ENCODE data around the gene SMAD4. TPM values are rescaled to one million over a fixed set of nuclear protein-coding genes. Genes with fewer than 3 reads are reported as not detected.

Gene SMAD4
- polyA plus RNA-seq, 1 donor (not counting 4 experiments of a cell fraction or from before 2014, with no cell fraction given) = 68.2 TPM

DNA sequence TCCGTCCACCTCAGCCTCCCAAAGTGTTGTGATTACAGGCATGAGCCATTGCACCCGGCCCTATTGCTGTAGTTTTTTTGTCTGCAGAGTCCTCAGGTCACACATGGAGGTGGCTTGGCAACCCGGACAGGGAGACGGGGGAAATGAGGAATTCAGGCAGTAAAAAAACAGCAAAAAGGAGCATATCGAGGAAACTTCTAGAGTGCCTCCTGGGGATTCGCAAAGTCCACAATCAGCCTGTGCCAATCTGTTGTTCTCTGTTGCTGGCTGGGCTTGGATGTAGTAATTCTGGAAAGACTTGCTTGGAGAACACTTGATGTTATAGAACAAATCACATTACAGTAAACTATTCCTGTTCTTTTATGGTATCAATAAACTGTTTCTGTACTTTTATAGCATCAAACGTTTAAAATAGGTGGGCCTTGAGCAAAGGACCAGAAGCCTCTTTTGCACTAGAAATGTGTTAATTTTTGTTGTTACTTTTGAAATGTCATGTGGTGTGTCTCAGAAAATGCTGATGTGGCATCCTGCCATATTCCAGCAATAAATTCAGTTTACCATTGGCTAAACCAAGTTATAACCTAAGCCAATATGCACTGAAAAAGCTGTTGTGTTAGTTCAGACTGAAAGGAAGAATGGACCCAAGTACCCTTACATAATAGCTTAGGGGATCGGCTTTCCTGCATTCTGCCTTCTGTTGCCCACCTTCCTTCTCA lies 47.8 kb upstream of the SMAD4 start:
- Histone ChIP-seq H4K20me1 (ENCODE audit: control insufficient read depth, extremely low read depth, insufficient read depth, low read length) (no peaks in the 10 kb centered on the region), H3K4me1 (ENCODE audit: control insufficient read depth, extremely low read depth, insufficient read depth, low read length) (peaks cover 9% of the 10 kb centered on the region), H3K9ac (ENCODE audit: control insufficient read depth, extremely low read depth, insufficient read depth, low read length) (no peak overlapping the region), H3K4me2 (ENCODE audit: control insufficient read depth, extremely low read depth, insufficient read depth, low read depth, low read length) (no peak overlapping the region), H3K27ac (ENCODE audit: control insufficient read depth, insufficient read depth, low read length) (no peak overlapping the region), H3K9me3 (ENCODE audit: control insufficient read depth, low read depth, low read length) (no peaks in the 10 kb centered on the region), H3K27me3 (ENCODE audit: control insufficient read depth, extremely low read depth, insufficient read depth, low read length) (no peaks in the 10 kb centered on the region), H3K4me3 (ENCODE audit: control insufficient read depth in 2 of 3, extremely low read depth in 1 of 3, insufficient read depth in 2 of 3, low read depth in 1 of 3, low read length in 3 of 3) (no peak overlapping the region), H3K36me3 (ENCODE audit: control insufficient read depth in 2 of 2, extremely low read depth in 1 of 2, insufficient read depth in 2 of 2, low read length in 2 of 2) (peaks cover 1 to 2% of the 10 kb centered on the region in 2 experiments), H3K9me1 (ENCODE audit: control insufficient read depth, extremely low read depth, insufficient read depth, low read length) (no peaks in the 10 kb centered on the region), H3K79me2 (ENCODE audit: control insufficient read depth, insufficient read depth, low read length) (no peaks in the 10 kb centered on the region), H2AFZ (ENCODE audit: control insufficient read depth, low read length) (no peak overlapping the region)
- DNase-seq (ENCODE audit: low read depth, low spot score) = no peak
- FAIRE-seq = no peak
- TF ChIP-seq, protein P1, sequence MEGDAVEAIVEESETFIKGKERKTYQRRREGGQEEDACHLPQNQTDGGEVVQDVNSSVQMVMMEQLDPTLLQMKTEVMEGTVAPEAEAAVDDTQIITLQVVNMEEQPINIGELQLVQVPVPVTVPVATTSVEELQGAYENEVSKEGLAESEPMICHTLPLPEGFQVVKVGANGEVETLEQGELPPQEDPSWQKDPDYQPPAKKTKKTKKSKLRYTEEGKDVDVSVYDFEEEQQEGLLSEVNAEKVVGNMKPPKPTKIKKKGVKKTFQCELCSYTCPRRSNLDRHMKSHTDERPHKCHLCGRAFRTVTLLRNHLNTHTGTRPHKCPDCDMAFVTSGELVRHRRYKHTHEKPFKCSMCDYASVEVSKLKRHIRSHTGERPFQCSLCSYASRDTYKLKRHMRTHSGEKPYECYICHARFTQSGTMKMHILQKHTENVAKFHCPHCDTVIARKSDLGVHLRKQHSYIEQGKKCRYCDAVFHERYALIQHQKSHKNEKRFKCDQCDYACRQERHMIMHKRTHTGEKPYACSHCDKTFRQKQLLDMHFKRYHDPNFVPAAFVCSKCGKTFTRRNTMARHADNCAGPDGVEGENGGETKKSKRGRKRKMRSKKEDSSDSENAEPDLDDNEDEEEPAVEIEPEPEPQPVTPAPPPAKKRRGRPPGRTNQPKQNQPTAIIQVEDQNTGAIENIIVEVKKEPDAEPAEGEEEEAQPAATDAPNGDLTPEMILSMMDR (optimal IDR thresholded peaks at IDR 0.05 in 1 of 3, IDR thresholded peaks at IDR 0.05 in 1 of 3, conservative IDR thresholded peaks at IDR 0.05 in 1 of 3; ENCODE audit: extremely low read depth in 1 of 3, insufficient read depth in 2 of 3, low read length in 3 of 3) = no peak
- TF ChIP-seq EZH2 (IDR thresholded peaks at IDR 0.05; ENCODE audit: low read length) = no peak
- dilution Hi-C loops (cut with MboI; ENCODE audit: extremely low pct_ligation_motif_present, low sequenced_read_pairs) = no loop called here

- Histone ChIP-seq H3K27me3 (ENCODE audit: control insufficient read depth, extremely low read depth, insufficient read depth, low read length) (no peaks in the 10 kb centered on the region), H3K9me1 (ENCODE audit: control insufficient read depth, extremely low read depth, insufficient read depth, low read length) (no peaks in the 10 kb centered on the region), H3K79me2 (ENCODE audit: control insufficient read depth, insufficient read depth, low read length) (no peaks in the 10 kb centered on the region), H3K9ac (ENCODE audit: control insufficient read depth, extremely low read depth, insufficient read depth, low read length) (no peak overlapping the region), H3K4me3 (ENCODE audit: control insufficient read depth in 2 of 3, extremely low read depth in 1 of 3, insufficient read depth in 2 of 3, low read depth in 1 of 3, low read length in 3 of 3) (no peak overlapping the region), H3K9me3 (ENCODE audit: control insufficient read depth, low read depth, low read length) (no peaks in the 10 kb centered on the region), H3K4me1 (ENCODE audit: control insufficient read depth, extremely low read depth, insufficient read depth, low read length) (peaks cover 9% of the 10 kb centered on the region), H2AFZ (ENCODE audit: control insufficient read depth, low read length) (no peak overlapping the region), H3K4me2 (ENCODE audit: control insufficient read depth, extremely low read depth, insufficient read depth, low read depth, low read length) (no peak overlapping the region), H3K27ac (ENCODE audit: control insufficient read depth, insufficient read depth, low read length) (no peak overlapping the region), H4K20me1 (ENCODE audit: control insufficient read depth, extremely low read depth, insufficient read depth, low read length) (no peaks in the 10 kb centered on the region), H3K36me3 (ENCODE audit: control insufficient read depth in 2 of 2, extremely low read depth in 1 of 2, insufficient read depth in 2 of 2, low read length in 2 of 2) (peaks cover 1 to 2% of the 10 kb centered on the region in 2 experiments)
- TF ChIP-seq, protein P1 (optimal IDR thresholded peaks at IDR 0.05 in 1 of 3, IDR thresholded peaks at IDR 0.05 in 1 of 3, conservative IDR thresholded peaks at IDR 0.05 in 1 of 3; ENCODE audit: extremely low read depth in 1 of 3, insufficient read depth in 2 of 3, low read length in 3 of 3) = no peak
- no peak for TF ChIP-seq EZH2 (IDR thresholded peaks at IDR 0.05; ENCODE audit: low read length)
- dilution Hi-C loops (cut with MboI; ENCODE audit: extremely low pct_ligation_motif_present, low sequenced_read_pairs) = no loop called here
- DNase-seq (ENCODE audit: low read depth, low spot score) = no peak
- FAIRE-seq = no peak
Measured at GRCh38 chr18:50982802-50983179, 47.2 kb upstream of the SMAD4 start.
